Endothelial cell (in vitro differentiated cells): ENCODE data around the gene DRG1. TPM values are rescaled to one million over a fixed set of nuclear protein-coding genes. Genes with fewer than 3 reads are reported as not detected.
A peak's percentile ranks its signal among the peaks of the same experiment; 100 is the strongest.

Source experiments
- DNase-seq: peaks from one replicate; pipeline ENCODE4 v3.0.0; 2021; ENCODE audit warnings: low spot score
- H3K27ac Mint-ChIP-seq: one replicate; pipeline ENCODE4 v1.8.0; 2021; ENCODE audit warnings: mixed read lengths, inconsistent platforms; ENCODE audit not compliant: unreplicated experiment
- H3K27me3 Mint-ChIP-seq: one replicate; pipeline ENCODE4 v1.8.0; 2021; ENCODE audit warnings: mild to moderate bottlenecking, moderate library complexity, mixed read lengths, inconsistent platforms; ENCODE audit not compliant: unreplicated experiment
- H3K36me3 Mint-ChIP-seq: one replicate; pipeline ENCODE4 v1.8.0; 2021; ENCODE audit warnings: mild to moderate bottlenecking, low read depth, mixed read lengths, inconsistent platforms; ENCODE audit not compliant: unreplicated experiment
- H3K4me1 Mint-ChIP-seq: one replicate; pipeline ENCODE4 v1.8.0; 2021; ENCODE audit warnings: mild to moderate bottlenecking, mixed read lengths, inconsistent platforms; ENCODE audit not compliant: unreplicated experiment
- H3K4me3 Mint-ChIP-seq: one replicate; pipeline ENCODE4 v1.8.0; 2021; ENCODE audit warnings: mild to moderate bottlenecking, mixed read lengths, inconsistent platforms; ENCODE audit not compliant: unreplicated experiment
- H3K9me3 Mint-ChIP-seq: one replicate; pipeline ENCODE4 v1.8.0; 2021; ENCODE audit warnings: mixed read lengths, inconsistent platforms; ENCODE audit not compliant: unreplicated experiment
- CTCF ChIP-seq: fragments of 200-600 bp; sonication (generic); IDR thresholded peaks from one replicate; pipeline ENCODE4 v1.5.0; 2021; ENCODE audit warnings: antibody characterized with exemption; ENCODE audit not compliant: unreplicated experiment
- long read RNA-seq: library from polyadenylated mRNA; unstranded; transcript quantifications from one replicate; pipeline ENCODE4 v2.0.0, GENCODE V29; 2020; ENCODE audit not compliant: unreplicated experiment
- total RNA-seq: library from RNA; stranded (reverse); fragmentation: NEBNext Ultra II Directional; extraction: Animal tissue kit (Norgen Biotek cat#: 25700); gene quantifications from one replicate; pipeline ENCODE4 v1.2.1, GENCODE V29; 2021; ENCODE audit not compliant: unreplicated experiment

The DRG1 gene
- 55.6 TPM for total RNA-seq
- long read RNA-seq, transcript DRG1-201 (9 exons, 1,746 nt): major isoform, 73 of 78 reads
- long read RNA-seq, partial matches to known transcripts: 0 of 78 reads
- long read RNA-seq, other reads (novel, unspliced or antisense): 5 of 78 reads

- DNase-seq: peak; percentile 98
- peak within 1 kb of the TSS; percentile 98 for H3K4me3 Mint-ChIP-seq
- H3K27ac Mint-ChIP-seq: peak within 1 kb of the TSS; percentile 90
- H3K27me3 Mint-ChIP-seq: peaks cover 1% of the 10 kb centered on the region
- H3K9me3 Mint-ChIP-seq: no peaks in the 10 kb centered on the region
- no peak for TF ChIP-seq CTCF
- H3K4me1 Mint-ChIP-seq: peaks cover 8% of the 10 kb centered on the region
- H3K36me3 Mint-ChIP-seq: peaks cover 17% of the 10 kb centered on the region
These were observed at the start of gene DRG1 for GRCh38 chr22:31399211-31400022. Gene DRG1 (plus strand): TSS chr22:31399604. CDS start chr22:31399684, 80 bp downstream.

- TF ChIP-seq CTCF: no peak
- peaks cover 5% of the 10 kb centered on the region for H3K4me1 Mint-ChIP-seq
- H3K9me3 Mint-ChIP-seq: no peaks in the 10 kb centered on the region
- H3K27ac Mint-ChIP-seq: no peak overlapping the region
- H3K4me3 Mint-ChIP-seq: no peak overlapping the region
- peaks cover 4% of the 10 kb centered on the region for H3K27me3 Mint-ChIP-seq
- peaks cover 1% of the 10 kb centered on the region for H3K36me3 Mint-ChIP-seq
- DNase-seq: no peak
These were observed 49.4 kb upstream of the DRG1 start for GRCh38 chr22:31349960-31350359.

GRCh38 chr22:31350410-31350863, 49.0 kb upstream of the DRG1 start:
- Mint-ChIP-seq H3K27ac (no peak overlapping the region), H3K27me3 (peaks cover 4% of the 10 kb centered on the region), H3K4me3 (no peak overlapping the region), H3K36me3 (no peaks in the 10 kb centered on the region), H3K4me1 (peaks cover 4% of the 10 kb centered on the region), H3K9me3 (no peaks in the 10 kb centered on the region)
- no peak for TF ChIP-seq CTCF
- DNase-seq: no peak

GRCh38 chr22:31354515-31354914, 44.9 kb upstream of the DRG1 start:
- no peaks in the 10 kb centered on the region for H3K36me3 Mint-ChIP-seq
- H3K4me1 Mint-ChIP-seq: no peaks in the 10 kb centered on the region
- TF ChIP-seq CTCF: no peak
- H3K27ac Mint-ChIP-seq: no peak overlapping the region
- no peaks in the 10 kb centered on the region for H3K27me3 Mint-ChIP-seq
- H3K9me3 Mint-ChIP-seq: no peaks in the 10 kb centered on the region
- no peak for DNase-seq
- no peak overlapping the region for H3K4me3 Mint-ChIP-seq

GRCh38 chr22:31360029-31360428, 39.4 kb upstream of the DRG1 start:
- no peak for DNase-seq
- H3K4me3 Mint-ChIP-seq: no peak overlapping the region
- H3K9me3 Mint-ChIP-seq: no peaks in the 10 kb centered on the region
- H3K4me1 Mint-ChIP-seq: no peaks in the 10 kb centered on the region
- H3K27ac Mint-ChIP-seq: no peak overlapping the region
- no peaks in the 10 kb centered on the region for H3K27me3 Mint-ChIP-seq
- no peak for TF ChIP-seq CTCF
- H3K36me3 Mint-ChIP-seq: no peaks in the 10 kb centered on the region
